ENCODE measurements around the gene LYSMD1.

GRCh38 chr1:151142411-151143056, 23.2 kb downstream of the LYSMD1 start:
- TF ChIP-seq CTCF (IDR thresholded peaks at IDR 0.05 in 4 of 5, conservative IDR thresholded peaks at IDR 0.05 in 1 of 5): no peak
- TF ChIP-seq POLR2A (IDR thresholded peaks at IDR 0.05): no peak
